Raji (cell line): ENCODE data around the gene OR2AT4.

ENCODE experiments used
- POLR2A ChIP-seq: IDR thresholded peaks from 2 replicates; pipeline ENCODE4 v1.6.1; 2011; ENCODE audit warnings: low read depth, low read length, control low read depth; ENCODE audit not compliant: insufficient read depth

Gene OR2AT4

GRCh38 chr11:75078233-75078632 lies 18.4 kb downstream of the OR2AT4 start:
- no peak for TF ChIP-seq POLR2A

DNA sequence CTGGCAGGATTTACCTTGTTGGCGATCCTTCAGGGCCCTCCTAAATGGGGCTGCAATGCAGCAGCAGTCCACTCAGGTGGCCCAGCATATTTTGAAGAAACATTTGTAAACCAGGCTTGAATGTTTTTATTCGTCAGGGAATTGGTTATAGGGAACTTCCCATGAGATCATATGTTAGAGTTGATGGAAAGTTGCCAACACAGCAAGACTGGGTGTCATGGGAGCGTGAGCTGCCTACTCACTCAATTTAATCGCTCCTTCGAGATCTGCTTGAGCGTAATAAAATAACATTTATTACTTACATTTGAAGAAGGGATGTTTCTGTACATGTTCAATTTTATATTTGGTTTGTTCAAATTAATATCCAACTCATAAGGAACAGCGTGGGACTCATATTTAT lies 19.4 kb downstream of the OR2AT4 start:
- TF ChIP-seq POLR2A: no peak

DNA sequence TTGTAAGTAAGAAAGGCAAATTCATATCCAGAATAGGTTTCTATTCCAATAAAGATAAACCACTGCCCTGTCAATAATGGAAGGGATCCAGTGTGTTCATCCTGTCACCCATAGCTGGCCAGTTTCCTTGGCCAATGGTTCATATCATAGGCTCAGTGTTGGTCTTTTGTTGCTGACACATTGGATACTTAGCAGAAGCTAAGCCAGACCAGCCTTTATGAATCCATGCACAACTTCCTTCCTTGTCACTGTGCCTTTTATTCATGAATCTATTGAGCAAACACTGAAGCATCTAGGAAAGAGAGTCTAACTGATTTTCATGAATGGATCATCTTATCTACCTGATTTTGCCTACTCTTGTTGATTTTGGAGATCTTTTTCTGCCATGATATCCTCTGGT lies 20.0 kb downstream of the OR2AT4 start:
- no peak for TF ChIP-seq POLR2A

GRCh38 chr11:75073459-75074190 lies 23.1 kb downstream of the OR2AT4 start:
- no peak for TF ChIP-seq POLR2A

- no peak for TF ChIP-seq POLR2A
Measured at GRCh38 chr11:75072582-75072981, 24.1 kb downstream of the OR2AT4 start.

- no peak for TF ChIP-seq POLR2A
Measured at GRCh38 chr11:75069473-75069872, 27.2 kb downstream of the OR2AT4 start.

GRCh38 chr11:75068993-75069392 lies 27.7 kb downstream of the OR2AT4 start:
- no peak for TF ChIP-seq POLR2A

GRCh38 chr11:75068559-75068958 lies 28.1 kb downstream of the OR2AT4 start:
- no peak for TF ChIP-seq POLR2A

DNA sequence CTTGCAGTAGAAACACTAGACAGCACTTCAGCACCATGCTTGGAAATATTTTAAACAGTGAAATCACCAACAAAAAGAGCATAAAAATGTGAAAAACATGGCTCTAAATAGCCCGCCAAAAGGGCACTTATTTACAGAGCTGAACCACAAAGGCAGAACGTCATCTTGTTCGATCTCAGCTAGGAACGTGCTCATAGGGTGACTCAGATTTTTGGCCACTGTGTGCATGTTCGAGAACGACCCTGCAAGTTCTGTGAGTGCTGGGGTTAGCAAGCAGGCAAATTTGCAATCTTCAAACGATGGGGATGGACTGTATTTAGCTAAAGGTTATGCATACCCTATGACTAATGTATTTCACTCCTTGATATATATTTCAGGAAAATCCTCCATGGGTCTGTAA lies 30.6 kb downstream of the OR2AT4 start:
- no peak for TF ChIP-seq POLR2A

- TF ChIP-seq POLR2A: no peak
Measured at GRCh38 chr11:75063741-75064314, 32.8 kb downstream of the OR2AT4 start.

- TF ChIP-seq POLR2A: no peak
Measured at GRCh38 chr11:75059299-75059698, 37.4 kb downstream of the OR2AT4 start.

DNA sequence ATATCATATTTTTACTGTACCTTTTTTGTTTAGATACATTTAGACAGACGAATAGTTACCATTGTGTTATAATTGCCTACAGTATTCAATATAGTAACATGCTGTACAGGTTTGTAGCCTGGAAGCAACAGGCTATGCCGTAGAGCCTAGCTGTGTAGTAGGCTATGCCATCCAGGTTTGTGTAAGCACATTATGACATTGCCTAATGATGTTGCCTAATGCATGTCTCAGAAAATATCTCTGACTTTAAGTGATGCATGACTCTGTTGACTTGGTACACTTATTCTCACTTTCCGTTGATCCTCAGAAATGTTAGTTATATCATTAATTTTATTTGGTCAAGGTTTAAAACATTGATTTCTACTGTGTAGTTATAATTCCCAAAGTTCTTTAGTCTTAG lies 39.9 kb downstream of the OR2AT4 start:
- TF ChIP-seq POLR2A: no peak

DNA sequence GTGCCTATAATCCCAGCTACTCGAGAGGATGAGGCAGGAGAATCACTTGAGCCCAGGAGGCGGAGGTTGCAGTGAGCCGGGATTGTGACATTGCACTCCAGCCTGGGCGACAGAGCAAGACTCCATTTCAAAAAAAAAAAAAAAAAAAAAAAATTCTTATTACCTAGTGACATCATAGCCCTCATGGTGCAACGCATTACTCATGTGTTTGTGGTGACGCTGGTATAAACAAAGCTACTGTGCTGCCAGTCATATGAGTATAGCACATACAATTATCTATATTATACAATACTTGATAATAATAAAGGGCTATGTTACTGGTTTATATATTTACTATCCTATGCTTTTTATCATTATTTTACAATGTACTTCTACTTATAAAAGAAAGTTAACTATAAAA lies 41.2 kb downstream of the OR2AT4 start:
- no peak for TF ChIP-seq POLR2A

GRCh38 chr11:75052457-75052856 lies 44.2 kb downstream of the OR2AT4 start:
- TF ChIP-seq POLR2A: no peak

DNA sequence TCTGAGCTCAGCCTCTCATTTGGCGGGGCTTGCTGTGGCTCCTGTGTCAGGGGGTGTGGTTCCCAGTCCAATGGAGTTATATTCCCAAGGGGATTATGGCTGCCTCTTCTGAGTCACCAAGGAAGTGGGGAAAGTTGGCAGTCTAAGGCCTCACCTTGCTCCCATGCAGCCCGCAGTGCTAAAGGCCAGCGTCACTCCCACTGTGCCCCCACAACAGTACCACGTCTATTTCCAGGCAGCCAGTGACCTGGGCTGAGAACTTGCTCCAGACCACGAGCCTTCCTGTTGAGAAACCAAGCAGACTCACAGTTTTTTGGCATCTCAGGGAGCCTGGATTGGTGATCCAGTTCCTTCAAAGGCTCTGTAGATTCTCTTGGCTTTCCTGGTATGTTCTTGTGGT lies 45.6 kb downstream of the OR2AT4 start:
- no peak for TF ChIP-seq POLR2A

DNA sequence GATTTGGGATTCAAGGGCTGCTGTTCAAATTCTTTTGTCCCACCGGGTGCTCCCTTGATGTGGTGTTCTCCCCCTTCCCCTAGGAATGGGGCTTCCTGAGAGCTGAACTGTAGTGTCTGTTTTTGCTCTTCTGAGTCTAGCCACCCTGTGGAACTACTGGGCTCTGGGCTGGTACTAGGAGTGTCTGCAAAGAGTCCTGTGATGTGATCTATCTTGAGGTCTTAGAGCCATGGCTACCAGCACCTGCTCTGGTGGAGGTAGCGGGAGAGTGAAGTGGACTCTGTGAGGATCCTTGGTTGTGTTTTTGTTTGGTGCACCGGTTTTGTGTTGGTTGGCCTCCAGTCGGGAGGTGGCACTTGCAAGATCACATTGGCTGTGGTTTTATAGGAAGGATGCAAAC lies 46.2 kb downstream of the OR2AT4 start:
- TF ChIP-seq POLR2A: no peak

DNA sequence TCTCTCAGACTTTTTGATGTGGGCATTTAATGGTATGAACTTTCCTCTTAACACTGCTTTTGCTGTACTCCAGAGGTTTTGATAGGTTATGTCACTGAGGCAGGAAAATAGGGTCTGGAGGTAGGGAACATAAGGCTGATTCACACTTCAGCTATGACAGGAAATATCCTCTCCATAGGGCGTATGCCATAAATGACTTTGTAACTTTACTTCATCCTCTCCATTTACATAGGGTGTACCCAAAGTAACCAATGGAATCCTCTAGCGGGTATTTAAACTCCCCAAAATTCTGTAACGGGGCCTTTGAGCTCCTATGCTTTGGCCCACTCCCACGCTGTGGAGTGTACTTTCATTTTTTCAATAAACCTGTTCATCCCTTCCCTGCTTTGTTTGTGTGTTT lies 49.5 kb downstream of the OR2AT4 start:
- no peak for TF ChIP-seq POLR2A
